Hepatocyte (in vitro differentiated cells): ENCODE results near the gene DUSP28.

Experiments used
- EZH2 ChIP-seq: fragments of 200-600 bp; sonication (generic); IDR thresholded peaks from 2 replicates; pipeline ENCODE4 v1.6.1; 2016; ENCODE audit warnings: antibody characterized with exemption, mild to moderate bottlenecking, borderline replicate concordance
- EZH2phosphoT487 ChIP-seq: fragments of 200-600 bp; sonication (generic); IDR thresholded peaks from one replicate; pipeline ENCODE4 v1.6.1; 2018; ENCODE audit warnings: antibody characterized with exemption, mild to moderate bottlenecking, low read depth, moderate library complexity; ENCODE audit not compliant: unreplicated experiment, severe bottlenecking
- TF ChIP-seq, protein P1 (sequence below): fragments of 200-600 bp; sonication (generic); IDR thresholded peaks from 2 replicates; pipeline ENCODE4 v1.5.1; 2016; ENCODE audit warnings: antibody characterized with exemption, mild to moderate bottlenecking; ENCODE audit not compliant: poor library complexity

- no peak for TF ChIP-seq EZH2
- TF ChIP-seq, protein P1, sequence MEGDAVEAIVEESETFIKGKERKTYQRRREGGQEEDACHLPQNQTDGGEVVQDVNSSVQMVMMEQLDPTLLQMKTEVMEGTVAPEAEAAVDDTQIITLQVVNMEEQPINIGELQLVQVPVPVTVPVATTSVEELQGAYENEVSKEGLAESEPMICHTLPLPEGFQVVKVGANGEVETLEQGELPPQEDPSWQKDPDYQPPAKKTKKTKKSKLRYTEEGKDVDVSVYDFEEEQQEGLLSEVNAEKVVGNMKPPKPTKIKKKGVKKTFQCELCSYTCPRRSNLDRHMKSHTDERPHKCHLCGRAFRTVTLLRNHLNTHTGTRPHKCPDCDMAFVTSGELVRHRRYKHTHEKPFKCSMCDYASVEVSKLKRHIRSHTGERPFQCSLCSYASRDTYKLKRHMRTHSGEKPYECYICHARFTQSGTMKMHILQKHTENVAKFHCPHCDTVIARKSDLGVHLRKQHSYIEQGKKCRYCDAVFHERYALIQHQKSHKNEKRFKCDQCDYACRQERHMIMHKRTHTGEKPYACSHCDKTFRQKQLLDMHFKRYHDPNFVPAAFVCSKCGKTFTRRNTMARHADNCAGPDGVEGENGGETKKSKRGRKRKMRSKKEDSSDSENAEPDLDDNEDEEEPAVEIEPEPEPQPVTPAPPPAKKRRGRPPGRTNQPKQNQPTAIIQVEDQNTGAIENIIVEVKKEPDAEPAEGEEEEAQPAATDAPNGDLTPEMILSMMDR: no peak
- TF ChIP-seq EZH2phosphoT487: no peak
These were observed 7.1 kb downstream of the DUSP28 start for GRCh38 chr2:240567137-240567871.
